A549 (cell line): Measurements from ENCODE around the gene IQSEC3. TPM values are rescaled to one million over a fixed set of nuclear protein-coding genes. Genes with fewer than 3 reads are reported as not detected.

Source experiments
- ATAC-seq, 2 experiments: fragments of 200-7000 bp in 1 of 2; fragments of >200 bp in 1 of 2; cut with Nextera tagmentation in 1 of 2; cut with Tn5 transposase in 1 of 2; 3 replicates each; pipeline versions ENCODE4 v1.8.0 to v1.9.1; 2018 to 2020; ENCODE audit warnings: mild to moderate bottlenecking in 1 of 2, moderate library complexity in 1 of 2
- CTCF ChIA-PET: fragments of 300-600 bp; sonication (Branson Sonifier 250); formaldehyde crosslinking; extraction: SDS; loops from one replicate; lab custom pipeline; 2021; ENCODE audit warnings: antibody characterized with exemption, inconsistent platforms; lab: Yijun Ruan, JAX
- POLR2A ChIA-PET: fragments of 350-600 bp; formaldehyde crosslinking; extraction: SDS; loops from one replicate; lab custom pipeline; 2021; ENCODE audit warnings: antibody characterized with exemption, inconsistent platforms; lab: Yijun Ruan, JAX
- DNase-seq, 2 experiments: peaks; one replicate each; pipeline versions ENCODE4 v3.0.0 to v3.0.0-alpha.2; 2011 to 2016; ENCODE audit warnings: low read depth in 1 of 2, low spot score in 1 of 2
- FAIRE-seq: peaks from 2 replicates; lab custom pipeline; 2011; peaks lifted over from hg19 to GRCh38; lab: Jason Lieb, UNC
- H3K27ac ChIP-seq, 2 experiments: fragments of >200 bp; sonication (Bioruptor Twin); formaldehyde crosslinking; 3 replicates each; pipeline ENCODE4 v1.5.1; 2016 to 2017
- H3K4me1 ChIP-seq: fragments of >200 bp; sonication (Bioruptor Twin); formaldehyde crosslinking; 3 replicates; pipeline ENCODE4 v1.6.1; 2016
- H3K4me2 ChIP-seq: fragments of >200 bp; sonication (Bioruptor Twin); formaldehyde crosslinking; 3 replicates; pipeline ENCODE4 v1.6.1; 2016
- H3K4me3 ChIP-seq: fragments of >200 bp; sonication (Bioruptor Twin); formaldehyde crosslinking; 3 replicates; pipeline ENCODE4 v1.5.1; 2016
- H3K9me3 ChIP-seq: fragments of >200 bp; sonication (Bioruptor Twin); formaldehyde crosslinking; 3 replicates; pipeline ENCODE4 v1.6.1; 2016
- CEBPB ChIP-seq, 2 experiments: fragments of >200 bp in 1 of 2; sonication (Bioruptor Twin) in 1 of 2; formaldehyde crosslinking in 1 of 2; IDR thresholded peaks; 2 replicates each; pipeline ENCODE4 v1.6.1; 2012 to 2016
- EHF ChIP-seq: fragments of 250-450 bp; sonication (Bioruptor Pico); IDR thresholded peaks from 2 replicates; pipeline ENCODE4 v1.5.0; 2020; ENCODE audit warnings: mild to moderate bottlenecking
- ESRRA ChIP-seq: fragments of 150-350 bp; IDR thresholded peaks from 2 replicates; pipeline ENCODE4 v1.6.1; 2014; ENCODE audit warnings: mild to moderate bottlenecking, low read length, borderline replicate concordance
- FOSB ChIP-seq: fragments of 250-450 bp; sonication (Bioruptor Pico); IDR thresholded peaks from 2 replicates; pipeline ENCODE4 v1.5.0; 2020; ENCODE audit warnings: mild to moderate bottlenecking, moderate library complexity
- HEYL ChIP-seq: fragments of 250-450 bp; sonication (Bioruptor Pico); IDR thresholded peaks from 2 replicates; pipeline ENCODE4 v1.8.0; 2021; ENCODE audit warnings: mild to moderate bottlenecking, moderate library complexity
- HOXB5 ChIP-seq: fragments of 250-450 bp; sonication (Bioruptor Pico); IDR thresholded peaks from 2 replicates; pipeline ENCODE4 v1.5.0; 2020; ENCODE audit warnings: mild to moderate bottlenecking, moderate library complexity
- MAFK ChIP-seq: fragments of 450-650 bp; IDR thresholded peaks from 2 replicates; pipeline ENCODE4 v1.6.1; 2014; ENCODE audit not compliant: partially characterized antibody
- MAZ ChIP-seq: fragments of 150-350 bp; IDR thresholded peaks from 2 replicates; pipeline ENCODE4 v1.6.1; 2014; ENCODE audit warnings: antibody characterized with exemption, low read depth, low read length, borderline replicate concordance
- NFE2L2 ChIP-seq: fragments of 150-350 bp; conservative IDR thresholded peaks from 2 replicates; pipeline ENCODE4 v1.6.1; 2014; ENCODE audit warnings: low read length
- NPAS2 ChIP-seq: fragments of 250-450 bp; sonication (Bioruptor Pico); IDR thresholded peaks from 2 replicates; pipeline ENCODE4 v1.8.0; 2022; ENCODE audit warnings: mild to moderate bottlenecking, moderate library complexity, borderline replicate concordance
- POLR2AphosphoS2 ChIP-seq: conservative IDR thresholded peaks from 2 replicates; pipeline ENCODE4 v1.6.1; 2012; ENCODE audit warnings: low read length, improper control_type of control experiment, inconsistent platforms
- RCOR1 ChIP-seq: fragments of 150-350 bp; IDR thresholded peaks from 2 replicates; pipeline ENCODE4 v1.6.1; 2014; ENCODE audit warnings: antibody characterized with exemption, low read length, low read depth
- RFX5 ChIP-seq: fragments of 450-650 bp; IDR thresholded peaks from 2 replicates; pipeline ENCODE4 v1.7.1; 2014; ENCODE audit warnings: antibody characterized with exemption, mild to moderate bottlenecking, moderate library complexity
- SMC3 ChIP-seq: fragments of >200 bp; sonication (Bioruptor Twin); formaldehyde crosslinking; IDR thresholded peaks from 3 replicates; pipeline ENCODE4 v1.6.1; 2018; ENCODE audit warnings: inconsistent platforms
- SREBF2 ChIP-seq: fragments of 450-650 bp; IDR thresholded peaks from 2 replicates; pipeline ENCODE4 v1.6.1; 2014; ENCODE audit warnings: mild to moderate bottlenecking, moderate library complexity
- TP53 ChIP-seq: fragments of 250-450 bp; sonication (Bioruptor Pico); IDR thresholded peaks from 2 replicates; pipeline ENCODE4 v1.5.0; 2021; ENCODE audit warnings: mild to moderate bottlenecking, moderate library complexity
- ZFP36 ChIP-seq: fragments of 450-650 bp; IDR thresholded peaks from 2 replicates; pipeline ENCODE4 v1.6.1; 2014; ENCODE audit warnings: borderline replicate concordance; ENCODE audit not compliant: partially characterized antibody
- ZSCAN20 ChIP-seq: fragments of 250-450 bp; sonication (Bioruptor Pico); IDR thresholded peaks from 2 replicates; pipeline ENCODE4 v1.8.0; 2022; ENCODE audit warnings: mild to moderate bottlenecking, moderate library complexity
- WGBS: methylation state at CpG from one replicate; pipeline ENCODE4 v1.1.6; 2017; ENCODE audit errors: missing lambda C conversion rate; 5-methylcytosine and 5-hydroxymethylcytosine counted together
- polyA plus RNA-seq, 4 experiments: library from polyadenylated mRNA; depleted of rRNA in 3 of 4; stranded (reverse); fragments of >200 nt; fragmentation: RNase III in 1 of 4; extraction: RNeasy Plus Mini Kit Qiagen cat#74134 plus additional on column Dnase treatment in 1 of 4; gene quantifications; 2 replicates in 3 of 4; 3 replicates in 1 of 4; pipeline ENCODE4 v1.2.3, GENCODE V29; 2011 to 2017
- TF ChIP-seq, protein P1 (sequence below): fragments of 150-350 bp; IDR thresholded peaks from 2 replicates; pipeline ENCODE4 v1.6.1; 2014; ENCODE audit warnings: low read depth, mild to moderate bottlenecking, low read length
- TF ChIP-seq, protein P2 (sequence below): fragments of 450-650 bp; IDR thresholded peaks from 2 replicates; pipeline ENCODE4 v1.6.1; 2014; ENCODE audit warnings: antibody characterized with exemption
- TF ChIP-seq, protein P3 (sequence below): fragments of >200 bp; sonication (Bioruptor Twin); formaldehyde crosslinking; IDR thresholded peaks from 3 replicates; pipeline ENCODE4 v1.5.1; 2016

Gene IQSEC3
- polyA plus RNA-seq, 2 of the 4 experiments (the other 2 are of a cell fraction), result not detected

GRCh38 chr12:175250-175649, 108.7 kb downstream of the IQSEC3 start:
- ATAC-seq, result no peak
- POLR2A ChIA-PET, result no interaction called here
- Histone ChIP-seq H3K4me3 (no peak overlapping the region), H3K27ac (no peak overlapping the region), H3K4me2 (no peak overlapping the region), H3K9me3 (no peaks in the 10 kb centered on the region), H3K4me1 (peaks cover 24% of the 10 kb centered on the region)
- TF ChIP-seq SMC3 (no peak), RFX5 (no peak), FOSB (no peak), ZFP36 (no peak), HEYL (CRISPR knock-in tag) (no peak), EHF (CRISPR knock-in tag) (no peak)
- TF ChIP-seq, protein P1, sequence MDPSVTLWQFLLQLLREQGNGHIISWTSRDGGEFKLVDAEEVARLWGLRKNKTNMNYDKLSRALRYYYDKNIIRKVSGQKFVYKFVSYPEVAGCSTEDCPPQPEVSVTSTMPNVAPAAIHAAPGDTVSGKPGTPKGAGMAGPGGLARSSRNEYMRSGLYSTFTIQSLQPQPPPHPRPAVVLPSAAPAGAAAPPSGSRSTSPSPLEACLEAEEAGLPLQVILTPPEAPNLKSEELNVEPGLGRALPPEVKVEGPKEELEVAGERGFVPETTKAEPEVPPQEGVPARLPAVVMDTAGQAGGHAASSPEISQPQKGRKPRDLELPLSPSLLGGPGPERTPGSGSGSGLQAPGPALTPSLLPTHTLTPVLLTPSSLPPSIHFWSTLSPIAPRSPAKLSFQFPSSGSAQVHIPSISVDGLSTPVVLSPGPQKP, result no peak
- TF ChIP-seq, protein P2, sequence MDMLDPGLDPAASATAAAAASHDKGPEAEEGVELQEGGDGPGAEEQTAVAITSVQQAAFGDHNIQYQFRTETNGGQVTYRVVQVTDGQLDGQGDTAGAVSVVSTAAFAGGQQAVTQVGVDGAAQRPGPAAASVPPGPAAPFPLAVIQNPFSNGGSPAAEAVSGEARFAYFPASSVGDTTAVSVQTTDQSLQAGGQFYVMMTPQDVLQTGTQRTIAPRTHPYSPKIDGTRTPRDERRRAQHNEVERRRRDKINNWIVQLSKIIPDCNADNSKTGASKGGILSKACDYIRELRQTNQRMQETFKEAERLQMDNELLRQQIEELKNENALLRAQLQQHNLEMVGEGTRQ, result no peak
- DNase-seq, result no peak
- WGBS, result 76% methylated on average over 10 of the region's 10 CpGs
- CTCF ChIA-PET, result interaction anchor here (1.3 to 4.2 kb wide), 2 partner anchors 14 to 22 kb away, joined by 7 to 20 read pairs; no protein-coding TSS in a partner anchor
- no peak for FAIRE-seq

- ATAC-seq, result no peak
- Histone ChIP-seq H3K4me3 (no peak overlapping the region), H3K4me1 (peaks cover 24% of the 10 kb centered on the region), H3K9me3 (no peaks in the 10 kb centered on the region), H3K4me2 (no peak overlapping the region), H3K27ac (no peak overlapping the region; a peak in 1 of 6 replicates)
- CTCF ChIA-PET, result interaction anchor here (1.3 to 4.2 kb wide), 3 partner anchors 13 to 22 kb away, joined by 7 to 20 read pairs (median 11); no protein-coding TSS in a partner anchor
- POLR2A ChIA-PET, result no interaction called here
- FAIRE-seq, result no peak
- no peak for DNase-seq
- no peak for TF ChIP-seq SREBF2
- no peak for TF ChIP-seq ZSCAN20
- TF ChIP-seq SMC3, result no peak
- TF ChIP-seq, protein P1, result no peak
- TF ChIP-seq NPAS2 (CRISPR knock-in tag), result no peak
- no peak for TF ChIP-seq HOXB5
- 91% methylated on average over 13 of the region's 16 CpGs for WGBS
Observed at GRCh38 chr12:175759-176158, 109.2 kb downstream of the IQSEC3 start.

GRCh38 chr12:176321-177181, 110.0 kb downstream of the IQSEC3 start:
- Histone ChIP-seq H3K4me1 (peaks cover 24% of the 10 kb centered on the region), H3K4me3 (no peak overlapping the region), H3K27ac (peak overlapping the region in 1 of 2 experiments; percentile 61; a peak in 2 of 6 replicates), H3K4me2 (peak overlapping the region; percentile 39), H3K9me3 (no peaks in the 10 kb centered on the region)
- peak in 1 of 2 experiments; percentile 36 for DNase-seq
- ATAC-seq, result peak; percentile 38 to 56; a peak in 5 of 6 replicates
- 53% methylated on average over 16 of the region's 16 CpGs for WGBS
- CTCF ChIA-PET, result interaction anchor here (0.9 to 1.9 kb wide), 3 partner anchors 10 to 43 kb away, joined by 3 to 11 read pairs (median 3); no protein-coding TSS in a partner anchor
- no peak for FAIRE-seq
- TF ChIP-seq CEBPB (IDR thresholded peaks at IDR 0.05), result no peak
- TF ChIP-seq, protein P2, result no peak
- no peak for TF ChIP-seq NFE2L2
- no peak for TF ChIP-seq TP53 (CRISPR knock-in tag)
- TF ChIP-seq MAZ, result no peak
- no peak for TF ChIP-seq RFX5
- TF ChIP-seq POLR2AphosphoS2, result no peak
- TF ChIP-seq MAFK, result no peak
- TF ChIP-seq SMC3, result no peak
- TF ChIP-seq, protein P3, sequence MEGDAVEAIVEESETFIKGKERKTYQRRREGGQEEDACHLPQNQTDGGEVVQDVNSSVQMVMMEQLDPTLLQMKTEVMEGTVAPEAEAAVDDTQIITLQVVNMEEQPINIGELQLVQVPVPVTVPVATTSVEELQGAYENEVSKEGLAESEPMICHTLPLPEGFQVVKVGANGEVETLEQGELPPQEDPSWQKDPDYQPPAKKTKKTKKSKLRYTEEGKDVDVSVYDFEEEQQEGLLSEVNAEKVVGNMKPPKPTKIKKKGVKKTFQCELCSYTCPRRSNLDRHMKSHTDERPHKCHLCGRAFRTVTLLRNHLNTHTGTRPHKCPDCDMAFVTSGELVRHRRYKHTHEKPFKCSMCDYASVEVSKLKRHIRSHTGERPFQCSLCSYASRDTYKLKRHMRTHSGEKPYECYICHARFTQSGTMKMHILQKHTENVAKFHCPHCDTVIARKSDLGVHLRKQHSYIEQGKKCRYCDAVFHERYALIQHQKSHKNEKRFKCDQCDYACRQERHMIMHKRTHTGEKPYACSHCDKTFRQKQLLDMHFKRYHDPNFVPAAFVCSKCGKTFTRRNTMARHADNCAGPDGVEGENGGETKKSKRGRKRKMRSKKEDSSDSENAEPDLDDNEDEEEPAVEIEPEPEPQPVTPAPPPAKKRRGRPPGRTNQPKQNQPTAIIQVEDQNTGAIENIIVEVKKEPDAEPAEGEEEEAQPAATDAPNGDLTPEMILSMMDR, result no peak
- TF ChIP-seq, protein P1, result no peak
- TF ChIP-seq ESRRA, result no peak
- no peak for TF ChIP-seq RCOR1
- no peak for TF ChIP-seq HOXB5
- TF ChIP-seq, all 56 proteins: peak for 0
- POLR2A ChIA-PET, result interaction anchor here (0.6 kb wide), 1 partner anchor 476 kb away, joined by 3 read pairs; no protein-coding TSS in a partner anchor
